Endothelial cell of umbilical vein (primary cell): ENCODE results near the gene DUT. TPM values are rescaled to one million over a fixed set of nuclear protein-coding genes. Genes with fewer than 3 reads are reported as not detected.

Source experiments
- BruUV-seq: library from RNA; stranded (reverse); fragments of 400-500 nt; replicated peaks from 2 replicates; lab custom pipeline; 2021; lab: Mats Ljungman, UMichigan
- CTCF ChIA-PET: fragments of 300-600, 350-600 bp; sonication (Branson Sonifier 250); formaldehyde crosslinking; loops from one replicate; lab custom pipeline; 2021; ENCODE audit warnings: antibody characterized with exemption, inconsistent platforms; lab: Charles Lee
- POLR2A ChIA-PET: fragments of 300-600, 350-600 bp; sonication (Branson Sonifier 250); formaldehyde crosslinking; loops from one replicate; lab custom pipeline; 2021; ENCODE audit warnings: antibody characterized with exemption, inconsistent platforms; lab: Charles Lee
- DNase-seq: peaks from one replicate; pipeline ENCODE4 v3.0.0-alpha.2; 2011; ENCODE audit warnings: low read depth, low spot score
- FAIRE-seq: peaks from 2 replicates; lab custom pipeline; 2011; peaks lifted over from hg19 to GRCh38; lab: Jason Lieb, UNC
- H2AFZ ChIP-seq: 2 replicates; pipeline ENCODE4 v1.6.0; 2012; ENCODE audit warnings: low read depth, low read length, control low read depth, inconsistent platforms
- H3K27ac ChIP-seq: 2 replicates; pipeline ENCODE4 v1.5.1; 2011; ENCODE audit warnings: low read depth, mild to moderate bottlenecking, control low read depth, low read length, moderate library complexity; ENCODE audit not compliant: insufficient read depth
- H3K27me3 ChIP-seq, 2 experiments: 2 replicates each; pipeline versions ENCODE4 v1.6.0 to v1.6.1; 2011; ENCODE audit warnings: low read length in 2 of 2, mixed read lengths in 1 of 2; ENCODE audit not compliant: control insufficient read depth in 2 of 2, insufficient read depth in 2 of 2
- H3K36me3 ChIP-seq, 2 experiments: 2 replicates in 1 of 2; 3 replicates in 1 of 2; pipeline ENCODE4 v1.5.1; 2011; ENCODE audit warnings: low read length in 2 of 2, mild to moderate bottlenecking in 1 of 2, moderate library complexity in 1 of 2; ENCODE audit not compliant: control insufficient read depth in 2 of 2, insufficient read depth in 2 of 2; ENCODE audit errors: extremely low read depth in 1 of 2
- H3K4me1 ChIP-seq: 3 replicates; pipeline ENCODE4 v1.5.1; 2011; ENCODE audit warnings: mild to moderate bottlenecking, low read length; ENCODE audit not compliant: control insufficient read depth, insufficient read depth; ENCODE audit errors: extremely low read depth
- H3K4me2 ChIP-seq: 2 replicates; pipeline ENCODE4 v1.6.1; 2011; ENCODE audit warnings: low read length, control low read depth, mixed read lengths; ENCODE audit not compliant: insufficient read depth
- H3K4me3 ChIP-seq, 3 experiments: fragments of 200-600 bp in 1 of 3; sonication (generic), shearing (Covaris generic) in 1 of 3; replicated peaks in 1 of 3; 2 replicates each; pipeline ENCODE4 v1.5.1; 2011 to 2016; ENCODE audit warnings: control low read depth in 3 of 3, low read length in 3 of 3, mild to moderate bottlenecking in 2 of 3, inconsistent platforms in 1 of 3, low read depth in 1 of 3, moderate library complexity in 1 of 3; ENCODE audit not compliant: insufficient read depth in 1 of 3
- H3K79me2 ChIP-seq: 2 replicates; pipeline ENCODE4 v1.6.0; 2012; ENCODE audit warnings: low read length, inconsistent platforms; ENCODE audit not compliant: control insufficient read depth, insufficient read depth
- H3K9ac ChIP-seq: replicated peaks from 2 replicates; pipeline ENCODE3; 2011; ENCODE audit warnings: low read length, control low read depth; ENCODE audit not compliant: insufficient read depth; ENCODE audit errors: extremely low read depth
- H3K9me1 ChIP-seq: replicated peaks from 3 replicates; pipeline ENCODE4 v1.6.0; 2011; ENCODE audit warnings: mild to moderate bottlenecking, low read length; ENCODE audit not compliant: control insufficient read depth, insufficient read depth; ENCODE audit errors: extremely low read depth
- H3K9me3 ChIP-seq: replicated peaks from 2 replicates; pipeline ENCODE4 v1.5.1; 2012; ENCODE audit warnings: low read length, inconsistent platforms; ENCODE audit not compliant: control insufficient read depth, insufficient read depth
- H4K20me1 ChIP-seq: replicated peaks from 2 replicates; pipeline ENCODE3; 2011; ENCODE audit warnings: mild to moderate bottlenecking, low read length; ENCODE audit not compliant: control insufficient read depth, insufficient read depth; ENCODE audit errors: extremely low read depth
- EZH2 ChIP-seq: IDR thresholded peaks from 2 replicates; pipeline ENCODE4 v1.6.1; 2012; ENCODE audit warnings: borderline replicate concordance, low read depth, mild to moderate bottlenecking, moderate library complexity, low read length, inconsistent platforms; ENCODE audit not compliant: severe bottlenecking
- FOS ChIP-seq: IDR thresholded peaks from 2 replicates; pipeline ENCODE4 v1.6.1; 2011; ENCODE audit warnings: mild to moderate bottlenecking, low read length, moderate library complexity, borderline replicate concordance; ENCODE audit not compliant: insufficient read depth
- GATA2 ChIP-seq: IDR thresholded peaks from 2 replicates; pipeline ENCODE4 v1.7.0; 2011; ENCODE audit warnings: low read depth, mild to moderate bottlenecking, moderate library complexity, mixed read lengths, low read length; ENCODE audit not compliant: insufficient read length, insufficient read depth
- JUN ChIP-seq: IDR thresholded peaks from 2 replicates; pipeline ENCODE4 v1.6.1; 2011; ENCODE audit warnings: borderline replicate concordance, low read depth; ENCODE audit not compliant: insufficient read length, insufficient read depth
- MAX ChIP-seq: IDR thresholded peaks from 2 replicates; pipeline ENCODE4 v1.6.1; 2011; ENCODE audit not compliant: insufficient read depth, insufficient read length
- MYC ChIP-seq: IDR thresholded peaks from one replicate; pipeline ENCODE4 v1.6.1; 2011; ENCODE audit warnings: mild to moderate bottlenecking, low read depth, low read length
- POLR2A ChIP-seq: IDR thresholded peaks from 2 replicates; pipeline ENCODE4 v1.6.1; 2012; ENCODE audit warnings: low read depth, mild to moderate bottlenecking, control low read depth, low read length
- POLR2AphosphoS5 ChIP-seq: IDR thresholded peaks from 2 replicates; pipeline ENCODE4 v1.6.1; 2012; ENCODE audit warnings: low read depth, mild to moderate bottlenecking, control low read depth, low read length, moderate library complexity; ENCODE audit not compliant: insufficient read depth
- dilution Hi-C: fragments of 300-500 bp; cut with MboI; formaldehyde crosslinking; loops from one replicate; pipeline ENCODE4 v1.15.0; 2019; ENCODE audit warnings: low sequenced_read_pairs; ENCODE audit not compliant: extremely low pct_ligation_motif_present
- intact Hi-C: fragments of 100-400 bp; cut with micrococcal nuclease; formaldehyde crosslinking; loops from one replicate; pipeline ENCODE4 v1.10.0; 2022
- polyA plus RNA-seq, 4 experiments: library from polyadenylated mRNA; depleted of rRNA in 3 of 4; stranded (reverse) in 3 of 4; unstranded in 1 of 4; fragments of >200 nt; gene quantifications; 2 replicates each; pipeline versions ENCODE4 v1.2.1 to v1.2.3, GENCODE V29; 2011 to 2012; ENCODE audit warnings: missing spikeins in 1 of 4
- total RNA-seq: library from RNA; stranded (reverse); gene quantifications from 2 replicates; pipeline ENCODE4 v1.2.3, GENCODE V29; 2021
- TF ChIP-seq, protein P1 (sequence below), 2 donors: IDR thresholded peaks; 1 replicate in 1 of 2; 2 replicates in 1 of 2; pipeline ENCODE4 v1.5.1; 2011; ENCODE audit warnings: low read length in 2 of 2, mild to moderate bottlenecking in 2 of 2, moderate library complexity in 2 of 2, control low read depth in 1 of 2, inconsistent platforms in 1 of 2, low read depth in 1 of 2; ENCODE audit not compliant: insufficient read depth in 1 of 2; ENCODE audit errors: extremely low read depth in 1 of 2

Gene DUT
- total and polyA plus RNA-seq, 2 donors (not counting 3 experiments of a cell fraction or from before 2014, with no cell fraction given), result 59.9 to 135 TPM

DNA sequence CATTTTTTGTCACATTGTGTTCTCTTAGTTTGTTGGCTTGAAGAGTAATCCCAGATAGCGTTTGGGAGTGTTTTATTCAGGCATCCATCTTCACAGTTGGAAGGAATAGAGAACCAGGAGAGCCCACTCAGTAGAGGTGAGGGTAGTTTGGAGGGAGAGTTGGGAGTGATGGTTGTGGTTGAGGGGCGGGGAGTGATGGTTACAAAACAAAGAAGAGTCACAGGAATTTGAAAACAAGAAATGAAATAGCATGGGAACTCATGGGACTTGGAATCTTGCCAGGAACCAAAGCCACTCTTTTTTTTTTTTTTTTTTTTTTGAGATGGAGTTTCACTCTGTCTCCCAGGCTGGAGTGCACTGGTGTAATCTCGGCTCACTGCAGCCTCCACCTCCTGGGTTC, 36.3 kb downstream of the DUT start:
- Histone ChIP-seq H3K4me2 (no peak overlapping the region), H2AFZ (no peak overlapping the region), H3K79me2 (no peaks in the 10 kb centered on the region), H3K9me3 (no peaks in the 10 kb centered on the region), H3K4me3 (no peak overlapping the region), H3K4me1 (no peaks in the 10 kb centered on the region), H3K36me3 (no peaks in the 10 kb centered on the region), H3K27me3 (no peaks in the 10 kb centered on the region), H3K27ac (no peak overlapping the region), H3K9ac (no peak overlapping the region), H4K20me1 (no peaks in the 10 kb centered on the region), H3K9me1 (no peaks in the 10 kb centered on the region)
- no TSS peak for BruUV-seq
- intact Hi-C loops (no loop called here), dilution Hi-C loops (no loop called here)
- ChIA-PET CTCF (no interaction called here), POLR2A (no interaction called here)
- no peak for FAIRE-seq
- TF ChIP-seq POLR2AphosphoS5 (no peak), GATA2 (no peak), EZH2 (no peak), MAX (no peak), FOS (no peak), JUN (no peak), MYC (no peak), POLR2A (no peak)
- TF ChIP-seq, protein P1, sequence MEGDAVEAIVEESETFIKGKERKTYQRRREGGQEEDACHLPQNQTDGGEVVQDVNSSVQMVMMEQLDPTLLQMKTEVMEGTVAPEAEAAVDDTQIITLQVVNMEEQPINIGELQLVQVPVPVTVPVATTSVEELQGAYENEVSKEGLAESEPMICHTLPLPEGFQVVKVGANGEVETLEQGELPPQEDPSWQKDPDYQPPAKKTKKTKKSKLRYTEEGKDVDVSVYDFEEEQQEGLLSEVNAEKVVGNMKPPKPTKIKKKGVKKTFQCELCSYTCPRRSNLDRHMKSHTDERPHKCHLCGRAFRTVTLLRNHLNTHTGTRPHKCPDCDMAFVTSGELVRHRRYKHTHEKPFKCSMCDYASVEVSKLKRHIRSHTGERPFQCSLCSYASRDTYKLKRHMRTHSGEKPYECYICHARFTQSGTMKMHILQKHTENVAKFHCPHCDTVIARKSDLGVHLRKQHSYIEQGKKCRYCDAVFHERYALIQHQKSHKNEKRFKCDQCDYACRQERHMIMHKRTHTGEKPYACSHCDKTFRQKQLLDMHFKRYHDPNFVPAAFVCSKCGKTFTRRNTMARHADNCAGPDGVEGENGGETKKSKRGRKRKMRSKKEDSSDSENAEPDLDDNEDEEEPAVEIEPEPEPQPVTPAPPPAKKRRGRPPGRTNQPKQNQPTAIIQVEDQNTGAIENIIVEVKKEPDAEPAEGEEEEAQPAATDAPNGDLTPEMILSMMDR (IDR thresholded peaks at IDR 0.05; ENCODE audit: extremely low read depth in 1 of 2, insufficient read depth in 1 of 2, low read depth in 1 of 2, low read length in 2 of 2), result no peak
- no peak for DNase-seq
